NCI-H2196 (cell line): ENCODE results near the gene ZDHHC7.

Experiments
- DNase-seq: peaks from one replicate; lab custom pipeline; 2025; ENCODE audit not compliant: unreplicated experiment; lab: John Stamatoyannopoulos, UW

ZDHHC7 gene

DNA sequence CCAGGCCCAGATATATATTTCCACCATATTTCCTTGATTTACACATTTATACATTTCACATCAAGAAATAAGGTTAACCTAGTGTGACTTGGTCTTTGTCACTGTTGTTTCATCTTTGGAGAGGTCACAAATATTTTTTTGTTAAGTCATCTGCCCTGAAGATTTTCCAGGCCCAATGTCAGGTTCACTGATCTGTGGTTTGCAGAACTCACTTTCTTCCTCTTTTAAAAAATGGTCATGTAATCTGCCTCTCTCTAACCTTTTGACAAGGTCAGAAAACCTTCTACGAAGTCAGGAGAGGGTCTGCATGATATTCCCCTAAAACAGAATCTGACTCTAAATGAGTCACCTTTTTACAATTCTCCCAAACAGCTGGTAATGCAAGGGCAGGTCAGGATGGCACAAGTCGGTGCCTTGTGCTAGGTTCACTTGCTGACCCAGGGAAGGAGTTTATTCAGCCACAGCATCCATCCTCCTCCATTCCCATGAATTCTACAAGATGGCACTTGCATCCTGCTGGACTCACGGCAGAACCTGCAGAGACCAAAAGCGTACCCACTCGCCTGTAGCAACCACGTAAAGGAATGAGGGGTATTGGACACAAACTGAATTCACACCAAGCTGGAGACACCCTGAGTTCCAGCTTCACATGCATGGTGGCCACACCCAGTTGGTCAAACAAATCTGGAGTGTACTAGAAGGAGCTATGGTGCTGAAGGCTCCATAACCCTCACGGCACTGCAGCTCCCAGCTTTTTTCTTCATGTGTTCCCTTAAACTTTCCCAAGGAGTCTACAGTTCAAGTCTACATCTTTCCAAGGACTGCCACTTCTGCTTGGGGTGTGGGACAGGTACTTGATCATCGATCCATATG lies 14.7 kb upstream of the ZDHHC7 start:
- DNase-seq, result no peak

- DNase-seq, result peak; percentile 66
Measured at GRCh38 chr16:85019659-85020245, 8.4 kb upstream of the ZDHHC7 start.

DNA sequence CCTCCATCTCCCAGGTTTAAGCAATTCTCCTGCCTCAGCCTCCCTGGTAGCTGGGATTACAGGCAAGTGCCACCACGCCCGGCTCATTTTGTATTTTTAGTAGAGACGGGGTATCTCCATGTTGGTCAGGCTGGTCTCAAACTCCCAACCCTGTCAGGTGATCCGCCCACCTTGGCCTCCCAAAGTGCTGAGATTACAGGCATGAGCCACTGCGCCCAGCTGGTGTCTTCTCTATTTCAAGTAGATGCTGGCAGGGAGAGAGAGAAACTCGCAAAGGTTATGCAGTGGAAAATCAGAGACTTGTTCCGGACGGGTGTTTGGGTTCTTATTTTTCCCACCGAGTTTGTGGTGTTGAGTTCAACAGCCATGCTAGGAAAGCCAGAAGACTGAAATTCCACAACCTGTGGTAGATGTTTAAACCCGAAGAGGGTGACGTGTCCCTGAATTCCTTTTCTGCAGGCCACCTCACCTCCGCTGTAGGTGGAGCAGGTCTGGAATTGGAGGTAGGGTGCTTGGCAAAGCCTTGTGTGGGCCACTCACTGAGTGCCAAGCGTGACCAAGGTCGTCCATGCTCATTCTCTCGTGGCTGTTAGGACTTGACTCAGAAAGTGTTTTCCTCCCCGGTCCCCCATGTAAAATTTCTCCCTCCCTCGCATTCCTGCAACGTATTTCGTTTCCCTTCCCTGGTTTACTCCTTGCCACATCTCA lies 7.3 kb upstream of the ZDHHC7 start:
- DNase-seq, result no peak

- DNase-seq, result no peak
Measured at GRCh38 chr16:85017633-85018032, 6.3 kb upstream of the ZDHHC7 start.

- no peak for DNase-seq
Measured at GRCh38 chr16:85017151-85017550, 5.8 kb upstream of the ZDHHC7 start.

DNA sequence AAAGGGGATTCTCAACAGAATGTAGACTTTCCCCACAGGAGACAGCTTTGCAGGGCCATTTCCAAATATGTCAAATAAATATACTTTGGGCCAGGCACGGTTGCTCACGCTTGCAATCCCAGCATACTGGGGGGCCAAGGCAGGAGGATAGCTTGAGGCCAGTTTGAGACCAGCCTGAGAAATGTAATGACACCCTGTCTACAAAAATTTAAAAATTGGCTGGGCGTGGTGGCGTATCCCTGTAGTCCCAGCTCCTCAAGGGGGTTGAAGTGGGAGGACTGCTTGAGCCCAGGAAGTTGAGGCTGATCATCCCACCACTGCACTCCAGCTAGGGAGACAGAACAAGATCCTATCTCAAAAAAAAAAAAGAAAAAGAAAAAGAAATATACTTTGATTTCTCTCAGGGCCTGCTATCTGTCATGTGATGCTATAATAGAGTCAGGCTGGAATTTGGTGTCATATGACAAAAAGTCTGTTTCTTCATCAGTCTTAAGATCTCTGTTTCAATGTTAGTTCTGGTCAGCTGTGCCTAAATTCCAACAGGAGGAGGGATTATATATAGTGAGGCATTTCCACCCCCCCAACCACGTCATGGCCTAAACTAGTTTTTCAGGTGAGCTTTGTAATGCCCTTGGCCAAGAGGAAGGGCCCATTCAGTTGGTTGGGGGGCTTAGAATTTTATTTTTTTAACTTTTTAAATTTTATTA lies 4.3 kb upstream of the ZDHHC7 start:
- no peak for DNase-seq

DNA sequence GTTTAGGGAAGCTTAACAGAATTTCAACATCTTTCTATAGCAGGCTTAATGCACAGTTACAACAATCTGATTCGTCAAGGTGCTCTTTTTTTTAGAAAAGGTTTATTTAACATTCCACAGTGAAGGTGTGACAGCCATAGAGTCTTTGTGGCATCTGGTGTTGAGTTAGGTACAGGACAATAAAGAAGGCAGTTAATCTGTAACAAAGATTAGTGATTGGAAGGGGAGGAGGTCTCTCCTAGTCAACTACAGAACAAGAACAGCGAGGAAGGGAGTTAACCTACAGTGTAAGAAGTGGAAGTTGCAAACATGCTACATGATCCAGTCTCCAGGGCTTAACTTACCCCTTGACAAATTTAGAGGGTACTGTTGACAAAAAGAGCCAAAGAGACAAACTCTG lies 3.0 kb upstream of the ZDHHC7 start:
- no peak for DNase-seq

DNA sequence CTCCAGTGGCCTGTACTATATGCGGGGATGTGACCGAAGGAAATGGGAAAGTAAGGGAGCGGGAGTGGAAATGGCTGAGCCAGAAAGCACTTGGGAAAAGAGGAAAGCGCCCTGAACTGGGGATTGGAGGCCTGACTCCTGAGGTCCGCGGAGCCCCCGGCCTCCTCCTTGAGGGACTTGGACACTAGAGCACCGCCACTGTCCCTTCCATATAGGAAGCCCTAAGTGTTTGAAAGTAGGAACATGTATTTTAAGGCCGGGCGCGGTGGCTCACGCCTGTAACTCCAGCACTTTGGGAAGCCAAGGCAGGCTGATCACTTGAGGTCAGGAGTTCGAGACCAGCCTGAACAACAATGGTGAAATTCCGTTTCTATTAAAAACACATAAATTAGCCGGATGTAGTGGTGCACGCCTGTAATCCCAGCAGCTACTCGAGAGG lies 530 bp upstream of the ZDHHC7 start:
- no peak for DNase-seq

DNA sequence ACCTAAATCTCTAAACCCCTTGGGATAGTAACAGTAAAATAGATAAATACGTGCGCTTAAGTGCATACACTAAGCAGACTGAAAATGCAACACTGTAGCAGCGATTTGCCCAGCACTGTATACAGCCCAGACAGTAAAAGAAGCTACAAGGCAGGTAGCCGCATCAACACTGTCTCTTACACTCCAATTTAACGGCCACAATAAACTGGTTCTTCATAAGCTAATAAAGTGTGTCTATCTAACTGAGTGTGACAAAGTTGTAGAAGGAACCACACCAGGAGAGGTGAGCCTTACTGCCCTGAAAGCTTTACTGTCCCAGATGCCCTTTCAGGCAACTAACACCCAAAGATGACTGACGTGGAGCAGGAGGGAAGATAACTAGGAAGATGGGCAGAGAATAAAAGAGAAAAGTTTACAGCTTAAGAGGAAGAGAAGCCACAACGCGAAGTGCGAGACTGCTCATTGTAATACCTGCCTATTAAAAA lies 847 bp downstream of the ZDHHC7 start:
- DNase-seq, result no peak

DNA sequence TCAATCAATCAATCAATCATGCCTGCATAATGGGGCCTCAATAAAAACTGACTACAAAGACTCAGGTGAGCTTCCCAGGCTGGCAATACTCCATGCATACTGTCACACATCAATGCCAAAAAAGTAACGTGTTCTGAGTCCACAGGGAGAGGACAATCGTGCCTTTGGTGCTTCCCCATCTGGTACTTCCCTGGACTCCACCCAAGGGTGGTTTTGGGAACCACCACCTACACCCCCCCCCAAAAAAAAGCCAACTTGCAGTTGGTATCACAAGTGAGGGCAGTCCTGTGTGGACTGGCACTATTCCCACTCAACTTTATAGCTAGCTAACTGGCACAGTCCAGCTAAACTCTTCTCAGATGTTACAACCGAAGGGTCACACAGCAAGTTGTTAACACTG lies 3.1 kb downstream of the ZDHHC7 start:
- no peak for DNase-seq

- no peak for DNase-seq
Measured at GRCh38 chr16:85007496-85008214, 3.7 kb downstream of the ZDHHC7 start.

DNA sequence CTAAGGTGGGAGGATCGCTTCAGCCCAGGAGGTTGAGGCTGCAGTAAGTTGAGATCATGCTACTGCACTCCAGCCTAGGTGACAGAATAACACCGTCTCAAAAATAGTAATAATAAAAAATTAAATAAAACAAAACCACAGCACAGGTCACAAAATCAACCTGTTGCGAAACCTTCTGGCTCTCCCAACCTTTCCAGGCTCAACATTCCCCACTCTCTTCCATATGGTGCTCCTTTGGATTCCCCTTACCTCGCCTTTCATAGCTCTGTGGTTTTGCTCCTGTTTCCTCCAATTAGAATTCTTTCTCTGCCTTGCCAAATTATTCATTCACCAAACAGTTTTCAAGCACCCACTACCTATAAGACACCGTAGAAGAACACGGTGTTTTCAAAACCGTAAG lies 4.7 kb downstream of the ZDHHC7 start:
- no peak for DNase-seq

DNA sequence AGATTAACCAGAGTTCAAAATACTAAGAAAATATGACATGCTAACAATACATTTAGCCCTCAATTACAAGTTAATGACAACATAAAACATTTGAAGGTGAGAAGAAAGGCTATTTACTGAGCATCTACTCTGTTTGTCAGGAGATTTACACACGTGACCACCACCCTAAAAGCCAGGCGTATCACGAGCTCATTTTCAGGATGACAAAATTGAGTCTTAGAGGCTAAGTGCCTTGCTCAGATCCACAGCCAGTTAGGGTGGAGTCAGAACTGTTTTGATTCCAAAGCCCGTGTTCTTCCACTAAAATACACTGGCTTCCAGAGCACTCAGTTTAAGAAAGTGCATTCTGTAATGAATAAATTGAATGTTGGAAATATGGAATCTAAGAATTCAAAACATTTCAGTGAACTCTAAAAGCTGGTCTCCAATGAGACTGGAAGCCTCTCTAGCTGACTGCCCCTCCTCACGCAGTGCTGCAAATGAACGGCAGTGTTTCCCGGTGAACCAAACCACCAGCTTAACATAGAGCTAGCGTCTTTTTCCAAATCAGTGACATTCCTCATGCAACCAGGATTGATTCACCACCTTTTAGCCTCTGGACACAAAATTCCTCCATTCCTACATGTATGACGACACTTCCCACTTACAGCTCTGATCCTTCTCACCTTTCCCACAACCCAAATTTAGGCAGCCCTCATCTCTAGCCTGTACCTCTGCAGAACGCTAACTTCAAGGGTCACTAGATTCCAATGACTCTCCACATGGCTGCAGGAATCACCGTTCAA lies 5.9 kb downstream of the ZDHHC7 start:
- no peak for DNase-seq

GRCh38 chr16:85004587-85005205 lies 6.6 kb downstream of the ZDHHC7 start:
- no peak for DNase-seq

DNA sequence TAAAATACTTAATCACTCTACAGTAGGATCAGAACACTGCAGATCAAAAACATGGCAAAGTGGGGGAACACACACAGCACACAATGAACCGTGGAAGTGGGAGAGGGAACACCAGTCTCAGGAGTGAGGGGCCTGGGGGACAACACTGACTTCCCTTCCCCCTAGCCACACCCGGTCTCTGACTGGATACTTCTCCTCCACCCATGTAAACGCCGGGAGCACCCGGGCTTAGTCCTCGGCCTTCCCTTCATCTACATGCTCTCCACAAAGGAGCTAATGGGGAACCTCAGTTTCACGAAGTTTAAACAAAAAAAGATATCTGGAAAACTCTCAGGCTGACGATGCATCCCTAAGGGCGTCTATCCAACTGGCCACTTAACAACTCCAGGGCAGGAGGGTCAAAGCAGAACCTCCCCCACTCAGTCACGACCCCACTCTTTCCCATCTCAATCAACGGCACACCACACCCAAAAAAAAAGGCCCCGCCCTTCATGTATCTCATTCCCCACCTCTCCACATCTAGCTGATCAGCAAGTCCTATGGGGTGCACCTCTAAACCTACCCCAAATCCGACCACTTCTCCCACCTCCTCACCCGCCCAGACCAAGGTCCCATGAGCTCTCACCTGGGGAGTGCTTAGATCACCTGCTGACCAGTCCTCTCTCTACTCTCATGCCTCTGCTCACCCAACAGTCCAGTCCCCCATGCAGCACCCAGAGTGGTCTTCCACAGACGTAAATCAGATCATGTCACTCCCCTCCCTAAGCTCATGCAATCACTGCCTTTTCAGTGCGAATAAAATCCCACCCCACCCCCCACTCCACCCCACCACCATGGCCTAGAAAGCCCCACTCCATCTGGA lies 7.4 kb downstream of the ZDHHC7 start:
- no peak for DNase-seq

DNA sequence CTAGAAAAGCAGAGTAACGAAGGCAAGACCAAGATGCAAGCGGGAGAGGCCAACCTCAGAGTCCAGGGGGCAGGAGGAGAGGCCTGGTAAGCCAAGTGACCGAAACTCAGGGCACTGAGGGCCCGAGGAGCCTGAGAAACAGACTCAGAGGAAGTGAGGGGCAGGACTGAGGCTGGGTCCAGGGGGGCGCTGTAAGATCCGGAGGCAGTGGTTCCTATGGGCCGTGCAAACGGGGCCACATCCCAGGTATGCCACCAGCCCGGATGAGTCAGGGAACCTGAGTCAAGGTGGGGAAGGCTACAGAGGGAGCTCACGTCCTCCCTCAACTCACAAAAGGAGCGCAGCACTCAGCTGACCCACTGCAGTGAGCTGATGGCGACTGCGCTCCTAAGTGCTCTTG lies 8.3 kb downstream of the ZDHHC7 start:
- no peak for DNase-seq

GRCh38 chr16:85002608-85003007 lies 8.7 kb downstream of the ZDHHC7 start:
- DNase-seq, result no peak

- no peak for DNase-seq
Measured at GRCh38 chr16:85002099-85002541, 9.2 kb downstream of the ZDHHC7 start.
